ENCODE results near the gene PLPP3.
A peak's percentile ranks its signal among the peaks of the same experiment; 100 is the strongest.

PLPP3 gene

DNA sequence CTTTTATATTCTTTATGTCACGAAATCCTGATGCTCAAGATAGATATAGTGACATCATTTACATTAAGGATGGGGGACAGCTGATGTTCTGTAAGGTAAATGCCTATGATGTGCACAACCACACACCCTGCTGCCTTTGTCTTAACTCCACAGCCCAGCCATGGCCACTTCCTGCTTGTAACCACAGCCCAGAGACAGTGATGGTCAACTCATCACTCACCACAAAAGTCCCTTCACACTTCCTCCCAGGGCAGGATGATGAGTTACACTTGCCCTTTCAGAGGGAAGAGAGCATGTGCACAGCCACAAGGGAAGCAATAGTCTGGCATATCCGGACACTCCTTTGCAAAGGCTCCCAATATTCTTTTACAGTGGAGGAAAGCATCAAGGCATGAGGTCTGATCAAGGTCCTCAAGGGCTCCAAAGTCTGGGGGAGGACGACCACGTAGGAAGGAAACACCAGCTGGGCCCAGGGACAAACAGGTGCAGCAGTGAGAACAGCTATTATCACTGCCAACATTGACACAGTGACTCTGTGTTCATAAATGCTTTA is 53.8 kb downstream of the PLPP3 start:
- peaks cover 5% of the 10 kb centered on the region for H3K79me1 ChIP-seq (ENCODE audit: low read length)
- H3K79me2 ChIP-seq (ENCODE audit: control insufficient read depth, insufficient read depth, low read length): peaks cover 8% of the 10 kb centered on the region
- no peak overlapping the region for H3K4me2 ChIP-seq (ENCODE audit: low read length)
- H4K5ac ChIP-seq (ENCODE audit: low read length): no peak overlapping the region
- H2BK15ac ChIP-seq (replicated peaks; ENCODE audit: low read depth): no peak overlapping the region
- H3K4ac ChIP-seq (ENCODE audit: low read depth, low read length): no peak overlapping the region
- H3K9ac ChIP-seq (ENCODE audit: low read length): no peak overlapping the region
- H3K18ac ChIP-seq (ENCODE audit: low read length): no peak overlapping the region
- peaks cover 4% of the 10 kb centered on the region for H3K4me1 ChIP-seq (ENCODE audit: control insufficient read depth, low read depth, low read length)
- H3K27me3 ChIP-seq (ENCODE audit: insufficient read depth, low read length, poor library complexity): no peaks in the 10 kb centered on the region
- WGBS (ENCODE audit: extremely low coverage, insufficient coverage, low lambda C conversion rate): no CpG with 5 or more reads among the region's 4 CpGs
- DNase-seq: no peak
- no peak overlapping the region for H3K56ac ChIP-seq (ENCODE audit: low read length)
- no peak overlapping the region for H2BK120ac ChIP-seq (ENCODE audit: low read depth, low read length)
- H3K23ac ChIP-seq (ENCODE audit: low read length): no peak overlapping the region
- no peak overlapping the region for H4K8ac ChIP-seq (ENCODE audit: low read depth, low read length)
- no peaks in the 10 kb centered on the region for H3K36me3 ChIP-seq (ENCODE audit: control insufficient read depth, insufficient read depth, low read length)
- H3K4me3 ChIP-seq (ENCODE audit: low read length): no peak overlapping the region
- no peak overlapping the region for H2BK5ac ChIP-seq (ENCODE audit: low read length)
- H2AK5ac ChIP-seq (ENCODE audit: low read length): no peak overlapping the region
- H3K27ac ChIP-seq (ENCODE audit: low read depth, low read length): no peak overlapping the region

GRCh38 chr1:56524263-56524662 is 55.1 kb downstream of the PLPP3 start:
- no peak overlapping the region for H3K18ac ChIP-seq (ENCODE audit: low read length)
- no peak overlapping the region for H3K4me2 ChIP-seq (ENCODE audit: low read length)
- no peak overlapping the region for H2AK5ac ChIP-seq (ENCODE audit: low read length)
- H3K4me3 ChIP-seq (ENCODE audit: low read length): no peak overlapping the region
- no CpG with 5 or more reads among the region's 11 CpGs for WGBS (ENCODE audit: extremely low coverage, insufficient coverage, low lambda C conversion rate)
- H3K56ac ChIP-seq (ENCODE audit: low read length): no peak overlapping the region
- H2BK15ac ChIP-seq (replicated peaks; ENCODE audit: low read depth): no peak overlapping the region
- no peak overlapping the region for H4K8ac ChIP-seq (ENCODE audit: low read depth, low read length)
- no peak overlapping the region for H4K5ac ChIP-seq (ENCODE audit: low read length)
- peaks cover 5% of the 10 kb centered on the region for H3K79me1 ChIP-seq (ENCODE audit: low read length)
- H3K36me3 ChIP-seq (ENCODE audit: control insufficient read depth, insufficient read depth, low read length): no peaks in the 10 kb centered on the region
- no peak overlapping the region for H3K27ac ChIP-seq (ENCODE audit: low read depth, low read length)
- DNase-seq: no peak
- H3K4ac ChIP-seq (ENCODE audit: low read depth, low read length): no peak overlapping the region
- H2BK120ac ChIP-seq (ENCODE audit: low read depth, low read length): no peak overlapping the region
- H3K79me2 ChIP-seq (ENCODE audit: control insufficient read depth, insufficient read depth, low read length): peaks cover 7% of the 10 kb centered on the region
- H2BK5ac ChIP-seq (ENCODE audit: low read length): no peak overlapping the region
- H3K23ac ChIP-seq (ENCODE audit: low read length): no peak overlapping the region
- no peak overlapping the region for H3K9ac ChIP-seq (ENCODE audit: low read length)
- peaks cover 4% of the 10 kb centered on the region for H3K4me1 ChIP-seq (ENCODE audit: control insufficient read depth, low read depth, low read length)
- H3K27me3 ChIP-seq (ENCODE audit: insufficient read depth, low read length, poor library complexity): no peaks in the 10 kb centered on the region

- H3K36me3 ChIP-seq (ENCODE audit: control insufficient read depth, insufficient read depth, low read length): no peaks in the 10 kb centered on the region
- no CpG with 5 or more reads among the region's 5 CpGs for WGBS (ENCODE audit: extremely low coverage, insufficient coverage, low lambda C conversion rate)
- DNase-seq: no peak
Observed at GRCh38 chr1:56522680-56523079, 56.7 kb downstream of the PLPP3 start.

DNA sequence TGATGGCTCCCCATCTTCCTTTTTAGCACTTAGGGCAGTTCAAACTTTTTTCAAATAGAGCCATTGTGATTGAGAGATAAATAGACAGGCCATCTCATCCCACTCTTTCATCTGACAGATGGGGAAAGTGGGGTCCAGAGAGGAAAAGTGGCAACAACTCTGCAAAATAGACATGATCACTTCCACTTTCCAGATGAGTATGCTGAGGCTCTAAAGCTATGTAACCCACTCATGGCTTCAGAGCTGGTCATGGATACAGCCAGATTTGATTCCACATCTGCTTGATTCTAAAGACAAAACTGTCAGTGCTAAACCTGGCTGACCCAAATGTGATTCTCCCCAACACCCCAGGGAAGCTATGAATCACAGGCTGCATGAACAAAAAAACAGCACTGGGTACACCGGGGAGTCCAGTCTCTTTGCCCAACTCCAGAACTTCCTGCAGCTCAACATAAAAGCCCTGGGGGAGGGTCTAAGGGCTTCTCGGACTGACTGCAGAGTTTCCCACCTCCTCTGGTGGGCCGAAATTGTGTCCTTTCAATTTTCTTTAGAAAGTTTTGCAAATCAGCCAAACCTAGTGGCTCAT is 59.3 kb downstream of the PLPP3 start:
- H3K18ac ChIP-seq (ENCODE audit: low read length): no peak overlapping the region
- H4K8ac ChIP-seq (ENCODE audit: low read depth, low read length): no peak overlapping the region
- no peak overlapping the region for H4K5ac ChIP-seq (ENCODE audit: low read length)
- H3K4me3 ChIP-seq (ENCODE audit: low read length): no peak overlapping the region
- no peak overlapping the region for H3K4ac ChIP-seq (ENCODE audit: low read depth, low read length)
- H3K9ac ChIP-seq (ENCODE audit: low read length): no peak overlapping the region
- no peak overlapping the region for H2BK120ac ChIP-seq (ENCODE audit: low read depth, low read length)
- H3K27ac ChIP-seq (ENCODE audit: low read depth, low read length): no peak overlapping the region
- H3K23ac ChIP-seq (ENCODE audit: low read length): no peak overlapping the region
- H3K27me3 ChIP-seq (ENCODE audit: insufficient read depth, low read length, poor library complexity): no peaks in the 10 kb centered on the region
- no peak overlapping the region for H3K56ac ChIP-seq (ENCODE audit: low read length)
- H3K4me1 ChIP-seq (ENCODE audit: control insufficient read depth, low read depth, low read length): peaks cover 11% of the 10 kb centered on the region
- H3K79me1 ChIP-seq (ENCODE audit: low read length): peaks cover 2% of the 10 kb centered on the region
- WGBS (ENCODE audit: extremely low coverage, insufficient coverage, low lambda C conversion rate): no CpG with 5 or more reads among the region's 3 CpGs
- no peak overlapping the region for H3K4me2 ChIP-seq (ENCODE audit: low read length)
- no peak overlapping the region for H2AK5ac ChIP-seq (ENCODE audit: low read length)
- no peak for DNase-seq
- H2BK5ac ChIP-seq (ENCODE audit: low read length): no peak overlapping the region
- H2BK15ac ChIP-seq (replicated peaks; ENCODE audit: low read depth): no peak overlapping the region
- no peaks in the 10 kb centered on the region for H3K79me2 ChIP-seq (ENCODE audit: control insufficient read depth, insufficient read depth, low read length)
- no peaks in the 10 kb centered on the region for H3K36me3 ChIP-seq (ENCODE audit: control insufficient read depth, insufficient read depth, low read length)

More at GRCh38 chr1:56522680-56523079, 56.7 kb downstream of the PLPP3 start:
- no peaks in the 10 kb centered on the region for H3K27me3 ChIP-seq (ENCODE audit: insufficient read depth, low read length, poor library complexity)
- no peak overlapping the region for H2AK5ac ChIP-seq (ENCODE audit: low read length)
- H3K18ac ChIP-seq (ENCODE audit: low read length): no peak overlapping the region
- H4K8ac ChIP-seq (ENCODE audit: low read depth, low read length): no peak overlapping the region
- H3K23ac ChIP-seq (ENCODE audit: low read length): no peak overlapping the region
- H3K4me2 ChIP-seq (ENCODE audit: low read length): no peak overlapping the region
- H3K56ac ChIP-seq (ENCODE audit: low read length): no peak overlapping the region
- H2BK15ac ChIP-seq (replicated peaks; ENCODE audit: low read depth): no peak overlapping the region
- H4K5ac ChIP-seq (ENCODE audit: low read length): no peak overlapping the region
- no peak overlapping the region for H3K4me3 ChIP-seq (ENCODE audit: low read length)
- H2BK120ac ChIP-seq (ENCODE audit: low read depth, low read length): no peak overlapping the region
- no peak overlapping the region for H3K4ac ChIP-seq (ENCODE audit: low read depth, low read length)
- peaks cover 2% of the 10 kb centered on the region for H3K4me1 ChIP-seq (ENCODE audit: control insufficient read depth, low read depth, low read length)
- no peak overlapping the region for H3K27ac ChIP-seq (ENCODE audit: low read depth, low read length)
- no peak overlapping the region for H2BK5ac ChIP-seq (ENCODE audit: low read length)
- peaks cover 7% of the 10 kb centered on the region for H3K79me2 ChIP-seq (ENCODE audit: control insufficient read depth, insufficient read depth, low read length)
- no peak overlapping the region for H3K9ac ChIP-seq (ENCODE audit: low read length)
- H3K79me1 ChIP-seq (ENCODE audit: low read length): peaks cover 7% of the 10 kb centered on the region

GRCh38 chr1:56517404-56518130 is 61.8 kb downstream of the PLPP3 start:
- Histone ChIP-seq H3K4me1 (ENCODE audit: control insufficient read depth, low read depth, low read length) (peaks cover 11% of the 10 kb centered on the region), H2BK5ac (ENCODE audit: low read length) (no peak overlapping the region), H3K4ac (ENCODE audit: low read depth, low read length) (no peak overlapping the region), H3K23ac (ENCODE audit: low read length) (no peak overlapping the region), H3K9ac (ENCODE audit: low read length) (no peak overlapping the region), H2BK120ac (ENCODE audit: low read depth, low read length) (no peak overlapping the region), H3K79me1 (ENCODE audit: low read length) (peaks cover 2% of the 10 kb centered on the region), H4K5ac (ENCODE audit: low read length) (no peak overlapping the region), H2BK15ac (replicated peaks; ENCODE audit: low read depth) (no peak overlapping the region), H3K27ac (ENCODE audit: low read depth, low read length) (peak overlapping the region; percentile 47), H3K4me2 (ENCODE audit: low read length) (no peak overlapping the region), H3K18ac (ENCODE audit: low read length) (peak overlapping the region; percentile 14), H3K36me3 (ENCODE audit: control insufficient read depth, insufficient read depth, low read length) (no peaks in the 10 kb centered on the region), H3K4me3 (ENCODE audit: low read length) (no peak overlapping the region), H4K8ac (ENCODE audit: low read depth, low read length) (no peak overlapping the region), H3K27me3 (ENCODE audit: insufficient read depth, low read length, poor library complexity) (no peaks in the 10 kb centered on the region), H3K56ac (ENCODE audit: low read length) (no peak overlapping the region), H3K79me2 (ENCODE audit: control insufficient read depth, insufficient read depth, low read length) (no peaks in the 10 kb centered on the region), H2AK5ac (ENCODE audit: low read length) (no peak overlapping the region)
- no CpG with 5 or more reads among the region's 2 CpGs for WGBS (ENCODE audit: extremely low coverage, insufficient coverage, low lambda C conversion rate)
- no peak for DNase-seq

Data from mesendoderm (in vitro differentiated cells).